GM19238 (cell line): Measurements from ENCODE around the gene NTN4.
"Not testable (repeated sequence)": the region's sequence is repeated elsewhere in the genome, so short reads cannot be mapped to it uniquely, and the experiment has no call there.

Source experiments
- DNase-seq: peaks from one replicate; pipeline ENCODE4 v3.0.0; 2011; ENCODE audit warnings: low spot score; ENCODE audit not compliant: insufficient read length

NTN4 gene

DNA sequence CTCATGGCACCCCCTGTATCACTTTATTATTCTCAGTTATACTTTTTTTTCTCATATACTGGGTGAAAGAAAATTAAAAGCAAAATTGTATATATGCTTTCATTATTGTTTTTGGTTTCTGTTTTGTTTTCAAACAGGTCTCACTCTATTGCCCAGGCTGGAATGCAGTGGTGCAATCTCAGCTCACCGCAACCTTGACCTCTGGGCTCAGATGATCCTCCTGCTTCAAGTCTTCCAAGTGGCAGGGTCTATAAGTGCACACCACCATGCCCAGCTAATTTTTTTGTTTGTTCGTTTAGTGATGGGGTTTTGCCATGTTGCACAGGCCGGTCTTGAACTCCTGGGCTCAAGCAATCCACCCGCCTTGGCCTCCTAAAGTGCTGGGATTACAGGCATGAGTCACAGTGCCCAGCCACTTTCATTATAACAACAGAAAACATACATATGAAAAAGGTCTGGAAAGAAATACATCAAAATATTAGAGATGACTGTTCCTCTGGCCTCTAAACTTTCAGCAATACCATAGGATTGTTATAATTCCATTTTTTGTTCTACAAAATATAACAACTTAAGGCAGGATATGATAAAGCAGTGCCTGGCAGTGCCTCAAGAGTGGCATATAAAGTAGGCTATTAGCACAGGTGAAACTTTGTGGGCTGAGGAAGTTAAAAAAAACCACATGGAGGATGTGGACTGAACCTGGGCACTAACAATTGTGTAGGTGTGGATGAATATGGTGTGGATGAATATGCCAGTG is 5.8 kb upstream of the NTN4 start:
- no peak for DNase-seq

DNA sequence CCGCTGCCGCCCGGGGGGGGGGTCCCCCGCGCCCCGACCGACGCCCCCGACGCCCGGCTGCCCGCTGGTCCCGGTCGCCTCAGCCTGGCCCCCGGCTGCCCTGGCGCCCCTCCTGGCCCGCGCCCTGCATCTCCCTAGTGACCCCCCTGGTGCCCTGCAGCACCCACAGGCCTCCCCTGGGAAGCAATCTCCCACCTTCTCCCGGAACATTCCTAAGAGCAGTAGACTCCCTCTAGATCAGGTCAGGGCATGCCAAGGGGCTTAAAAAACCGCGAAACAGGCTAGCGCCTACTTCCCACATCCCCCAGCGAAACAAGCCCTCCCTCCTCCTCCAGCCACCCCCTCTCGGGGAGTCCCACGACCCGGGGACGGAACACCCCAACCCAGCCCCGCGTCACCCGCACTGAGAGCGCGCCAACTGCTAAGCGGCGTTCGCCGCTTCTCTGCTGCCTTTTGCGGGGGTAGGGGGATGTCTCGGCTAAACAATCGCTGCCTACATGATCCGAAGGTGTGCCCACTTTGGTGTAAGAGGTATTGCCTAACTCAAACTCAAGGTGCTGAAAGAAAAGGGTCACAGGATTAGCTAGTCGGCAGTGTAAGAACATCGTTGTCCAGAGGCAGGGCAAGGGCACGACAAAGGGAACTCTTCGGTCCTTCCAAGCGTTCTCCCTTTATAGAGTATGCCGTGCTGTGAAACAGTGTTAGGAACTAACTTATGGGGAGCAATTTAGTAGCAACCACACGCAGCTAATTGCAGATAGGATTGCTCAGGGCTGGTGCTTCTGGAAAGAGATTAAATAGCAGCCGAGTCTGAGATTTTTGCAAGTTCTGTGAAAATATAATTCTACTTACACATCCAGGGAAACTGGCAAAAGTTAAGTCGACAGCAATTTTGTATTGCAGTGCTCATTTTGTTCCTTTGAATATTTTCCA is 619 bp upstream of the NTN4 start:
- no peak for DNase-seq

DNA sequence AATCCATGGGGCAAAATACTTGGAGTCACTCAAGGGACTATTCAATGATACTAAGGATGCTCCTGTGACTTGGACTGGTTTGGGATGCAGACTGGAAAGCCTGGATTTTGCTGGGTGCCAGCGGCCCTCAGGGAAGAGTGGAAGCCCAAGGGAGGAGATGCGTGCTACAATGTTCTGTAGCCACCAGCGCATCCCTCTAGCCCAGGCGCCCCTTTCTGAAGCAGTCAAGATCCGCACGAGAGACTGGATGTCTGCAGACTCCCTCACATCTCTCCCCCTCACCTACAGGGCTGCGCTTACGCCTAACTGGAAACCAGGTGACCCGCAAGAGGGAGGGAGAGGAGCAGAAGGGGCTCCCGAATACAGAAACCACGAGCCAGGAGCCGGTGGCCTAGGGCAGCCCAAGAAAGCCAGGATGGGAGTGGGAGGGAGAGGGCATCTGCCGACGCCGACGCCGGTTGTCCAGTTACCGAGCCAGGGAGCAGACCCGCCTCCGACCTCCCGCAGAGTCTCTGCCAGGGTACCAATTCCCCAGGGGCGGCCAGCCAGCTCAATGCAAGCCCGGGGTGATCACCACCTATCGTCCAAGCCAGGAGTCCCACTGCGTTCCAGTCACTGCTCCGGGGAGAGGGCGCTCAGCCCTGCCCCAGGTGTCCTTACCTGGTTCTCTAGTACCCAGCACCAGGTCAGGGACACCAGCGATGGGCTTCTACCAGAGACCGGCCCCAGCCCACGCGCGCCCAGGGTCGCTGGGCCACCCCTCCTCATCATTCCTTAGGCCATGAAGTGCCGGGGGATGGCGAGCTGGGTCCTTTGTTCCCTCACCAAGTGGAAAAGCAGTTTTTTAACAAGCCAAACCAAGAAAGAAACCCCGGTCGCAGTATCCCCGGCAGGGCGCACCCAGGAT is 1.2 kb downstream of the NTN4 start:
- DNase-seq: no peak

DNA sequence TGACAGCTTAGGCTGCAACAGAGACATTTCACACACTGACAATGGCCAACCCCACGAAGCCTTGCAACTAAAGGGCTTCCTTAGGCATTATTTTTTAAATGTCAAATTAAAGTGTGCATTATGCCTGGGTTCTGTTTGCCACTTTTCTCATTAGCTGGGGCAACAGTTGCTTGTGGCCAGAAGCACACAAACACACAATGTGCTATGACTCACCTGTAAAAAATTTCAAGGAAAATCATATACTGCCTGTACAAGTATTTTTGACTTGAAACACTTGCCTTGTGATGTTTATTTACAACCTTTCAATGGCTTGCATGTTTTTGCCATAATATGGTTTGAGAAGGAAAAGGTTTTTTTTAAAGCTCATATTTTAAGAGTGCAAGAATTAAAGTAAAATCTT is 1.9 kb downstream of the NTN4 start:
- no peak for DNase-seq

GRCh38 chr12:95787274-95787818 is 3.2 kb downstream of the NTN4 start:
- DNase-seq: no peak

- DNase-seq: no peak
Measured at GRCh38 chr12:95784915-95785314, 5.6 kb downstream of the NTN4 start.

DNA sequence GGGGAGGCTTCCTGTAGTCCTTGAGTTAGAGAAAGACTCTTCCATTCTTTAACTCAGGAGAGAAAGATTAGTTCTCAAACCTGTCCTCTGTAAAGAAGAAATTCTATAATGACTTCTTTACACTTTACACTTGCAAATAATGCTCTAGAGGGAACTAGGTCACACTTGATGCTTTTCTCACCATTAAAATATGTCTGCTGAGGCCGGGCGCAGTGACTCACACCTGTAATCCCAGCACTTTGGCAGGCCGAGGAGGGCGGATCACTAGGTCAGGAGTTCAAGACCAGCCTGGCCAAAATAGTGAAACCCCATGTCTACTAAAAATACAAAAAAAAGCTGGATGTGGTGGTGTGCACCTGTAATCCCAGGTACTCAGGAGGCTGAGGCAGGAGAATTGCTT is 6.3 kb downstream of the NTN4 start:
- no peak for DNase-seq

DNA sequence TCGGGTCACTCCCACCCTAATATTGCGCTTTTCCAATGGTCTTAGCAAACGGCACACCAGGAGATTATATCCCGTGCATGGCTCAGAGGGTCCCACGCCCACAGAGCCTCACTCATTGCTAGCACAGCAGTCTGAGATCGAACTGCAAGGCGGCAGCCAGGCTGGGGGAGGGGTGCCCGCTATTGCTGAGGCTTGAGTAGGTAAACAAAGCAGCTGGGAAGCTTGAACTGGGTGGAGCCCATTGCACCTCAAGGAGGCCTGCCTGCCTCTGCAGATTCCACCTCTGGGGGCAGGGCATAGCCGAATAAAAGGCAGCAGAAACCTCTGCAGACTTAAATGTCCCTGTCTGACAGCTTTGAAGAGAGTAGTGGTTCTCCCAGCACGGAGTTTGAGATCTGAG is 15.1 kb downstream of the NTN4 start:
- not testable (repeated sequence) for DNase-seq

- DNase-seq: no peak
Measured at GRCh38 chr12:95774311-95775045, 16.1 kb downstream of the NTN4 start.

GRCh38 chr12:95773320-95773719 is 17.2 kb downstream of the NTN4 start:
- no peak for DNase-seq

DNA sequence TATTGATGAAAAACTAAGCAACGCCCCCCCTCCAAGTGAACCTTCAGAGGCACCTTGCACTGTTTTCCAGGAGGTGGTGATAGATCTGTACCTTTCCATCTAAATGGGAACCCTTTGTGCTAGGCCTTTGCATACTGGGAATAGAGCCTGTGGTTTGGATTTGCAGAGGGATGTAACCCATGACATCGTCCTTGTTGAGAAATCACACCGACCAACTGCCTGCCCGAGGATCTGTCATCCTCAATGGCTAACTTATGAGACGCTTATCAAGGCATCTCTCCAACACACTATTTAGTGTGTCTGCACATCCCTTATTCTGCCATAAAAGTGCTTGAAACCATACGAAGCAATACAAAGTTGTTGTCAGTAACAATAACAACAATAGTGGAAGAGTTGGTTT is 22.9 kb downstream of the NTN4 start:
- no peak for DNase-seq

DNA sequence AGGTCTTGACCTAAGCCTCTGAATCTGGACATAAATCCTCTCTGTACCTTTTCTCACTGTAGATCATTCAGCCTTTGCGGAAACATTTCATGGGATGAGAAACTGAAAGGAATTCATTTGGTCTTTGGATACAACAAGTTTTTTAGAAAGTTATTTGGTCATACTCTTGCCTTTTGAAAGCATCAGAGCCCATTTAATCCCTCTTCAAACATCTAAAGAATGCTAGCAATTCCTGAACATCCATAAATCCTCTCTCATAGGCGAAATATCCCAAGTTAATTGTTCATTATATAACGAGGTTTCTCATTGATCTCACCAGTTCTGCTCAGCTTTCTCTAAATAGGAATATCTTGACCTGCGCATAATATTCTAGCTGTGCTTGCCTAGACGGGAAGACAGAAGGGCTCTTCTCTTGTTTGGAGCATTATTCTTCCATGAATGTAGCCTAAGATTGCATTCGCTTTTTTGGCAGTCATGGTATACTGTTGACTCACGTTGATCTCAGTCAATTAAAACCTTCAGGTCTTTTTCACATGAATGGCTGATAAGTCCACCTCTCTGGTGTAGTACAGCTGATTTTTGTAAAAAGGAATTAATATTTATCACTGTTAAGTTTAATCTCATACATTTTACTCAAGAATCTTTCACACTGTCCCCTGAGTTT is 24.1 kb downstream of the NTN4 start:
- DNase-seq: no peak

GRCh38 chr12:95764848-95765247 is 25.7 kb downstream of the NTN4 start:
- DNase-seq: no peak

GRCh38 chr12:95763809-95764253 is 26.7 kb downstream of the NTN4 start:
- no peak for DNase-seq

DNA sequence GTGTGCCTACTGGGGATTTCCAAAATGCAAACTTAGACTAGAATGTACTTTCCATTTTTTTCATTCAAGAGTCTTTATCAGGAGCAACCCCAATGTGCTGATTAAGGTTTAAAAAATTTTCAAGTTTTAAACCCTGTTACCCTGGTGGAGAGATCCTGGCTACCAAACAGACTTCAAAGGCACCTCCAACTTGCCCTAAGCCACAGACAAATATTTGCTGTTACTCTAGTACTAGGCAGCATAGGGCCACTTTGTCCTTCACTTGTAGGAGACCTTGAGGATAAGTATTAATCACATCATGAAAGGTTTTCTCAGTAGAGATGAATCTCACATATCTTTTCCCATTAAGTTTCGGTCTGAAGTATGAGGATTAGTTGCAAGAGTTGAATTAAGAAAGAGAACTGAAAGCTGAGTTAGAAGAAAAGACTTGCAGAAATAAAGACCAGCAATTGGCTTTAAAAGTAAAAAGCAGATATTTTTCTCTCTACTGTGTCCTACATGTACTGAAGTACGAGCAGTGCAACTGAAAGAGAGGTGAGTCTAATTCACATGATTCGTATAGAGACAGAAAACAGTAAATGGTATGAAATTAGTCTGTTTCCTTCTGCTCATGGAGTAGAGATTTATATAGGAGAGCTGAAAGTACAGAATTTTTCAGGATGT is 28.3 kb downstream of the NTN4 start:
- DNase-seq: no peak

GRCh38 chr12:95760371-95760770 is 30.2 kb downstream of the NTN4 start:
- no peak for DNase-seq

GRCh38 chr12:95759718-95760117 is 30.8 kb downstream of the NTN4 start:
- DNase-seq: no peak

GRCh38 chr12:95759039-95759438 is 31.5 kb downstream of the NTN4 start:
- DNase-seq: no peak

DNA sequence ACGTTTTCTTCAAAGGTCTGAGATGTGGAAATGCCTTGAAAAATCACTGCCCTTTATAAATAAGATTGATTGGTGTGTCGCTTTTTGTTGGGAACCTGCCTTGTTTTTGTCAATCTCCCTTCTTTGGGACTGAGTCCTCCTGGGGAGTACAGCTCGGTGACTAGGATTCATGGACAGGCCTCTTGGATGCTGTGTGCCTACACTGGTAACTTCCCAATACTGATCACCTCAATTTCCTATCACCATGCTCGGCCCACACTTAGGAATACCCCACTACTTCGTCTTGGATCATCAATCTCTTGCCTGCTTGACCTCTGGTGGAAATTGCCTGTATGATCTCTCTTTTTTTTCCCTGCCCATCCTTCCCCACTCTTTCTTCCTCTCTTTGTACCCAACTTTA is 34.2 kb downstream of the NTN4 start:
- DNase-seq: no peak
